ENCODE data around the gene SLC25A21.
"Not testable (repeated sequence)": the region's sequence is repeated elsewhere in the genome, so short reads cannot be mapped to it uniquely, and the experiment has no call there.

Gene SLC25A21

GRCh38 chr14:36817071-36817930 is 355.1 kb downstream of the SLC25A21 start:
- DNase-seq (ENCODE audit: extremely low read depth, low read depth): no peak
- TF ChIP-seq CTCF (IDR thresholded peaks at IDR 0.05; ENCODE audit: low read depth, low read length, missing control alignments): no peak
- no peak overlapping the region for H3K4me3 ChIP-seq (replicated peaks; ENCODE audit: low read depth, low read length)

DNA sequence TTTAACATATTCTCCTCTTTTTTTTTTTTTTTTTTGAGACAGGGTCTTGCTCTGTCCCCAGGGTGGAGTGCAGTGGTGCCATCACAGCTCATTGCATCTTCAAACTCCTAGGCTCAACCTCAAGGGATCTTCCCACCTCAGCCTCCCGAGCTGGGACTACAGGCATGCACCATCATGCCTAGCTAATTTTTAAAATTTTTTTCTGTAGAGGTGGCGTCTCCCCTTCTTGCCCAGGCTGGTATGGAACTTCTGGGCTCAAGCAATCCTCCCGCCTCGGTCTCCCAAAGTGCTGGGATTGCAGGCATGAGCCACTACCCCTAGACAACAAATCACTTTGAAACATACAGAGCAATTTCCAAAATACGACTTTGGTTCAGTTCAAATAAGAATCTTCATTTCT is 355.9 kb downstream of the SLC25A21 start:
- TF ChIP-seq CTCF (IDR thresholded peaks at IDR 0.05; ENCODE audit: low read depth, low read length, missing control alignments): no peak
- H3K4me3 ChIP-seq (replicated peaks; ENCODE audit: low read depth, low read length): no peak overlapping the region
- DNase-seq (ENCODE audit: extremely low read depth, low read depth): no peak

GRCh38 chr14:36814783-36815182 is 357.6 kb downstream of the SLC25A21 start:
- not testable (repeated sequence) for DNase-seq (ENCODE audit: extremely low read depth, low read depth); H3K4me3 ChIP-seq (replicated peaks; ENCODE audit: low read depth, low read length)

DNA sequence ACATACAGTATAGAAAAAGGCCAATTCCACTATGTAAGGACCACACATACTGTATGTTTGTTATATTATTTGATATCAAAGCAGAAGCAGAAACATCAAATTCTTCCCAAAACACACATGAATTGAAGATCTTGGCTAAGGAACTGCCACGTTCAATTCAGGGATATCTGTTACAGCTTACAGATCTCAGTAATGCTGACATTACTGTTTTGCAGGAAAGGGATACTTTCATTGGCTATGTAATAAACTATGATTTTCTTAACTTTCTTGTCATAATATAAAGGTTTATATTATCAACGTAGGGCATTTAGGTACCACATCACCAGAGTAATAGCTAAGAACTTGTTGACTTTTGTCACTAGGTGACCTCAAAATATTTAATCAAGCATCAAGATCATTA is 362.2 kb downstream of the SLC25A21 start:
- no peak overlapping the region for H3K4me3 ChIP-seq (replicated peaks; ENCODE audit: low read depth, low read length)
- no peak for TF ChIP-seq CTCF (IDR thresholded peaks at IDR 0.05; ENCODE audit: low read depth, low read length, missing control alignments)
- DNase-seq (ENCODE audit: extremely low read depth, low read depth): no peak

DNA sequence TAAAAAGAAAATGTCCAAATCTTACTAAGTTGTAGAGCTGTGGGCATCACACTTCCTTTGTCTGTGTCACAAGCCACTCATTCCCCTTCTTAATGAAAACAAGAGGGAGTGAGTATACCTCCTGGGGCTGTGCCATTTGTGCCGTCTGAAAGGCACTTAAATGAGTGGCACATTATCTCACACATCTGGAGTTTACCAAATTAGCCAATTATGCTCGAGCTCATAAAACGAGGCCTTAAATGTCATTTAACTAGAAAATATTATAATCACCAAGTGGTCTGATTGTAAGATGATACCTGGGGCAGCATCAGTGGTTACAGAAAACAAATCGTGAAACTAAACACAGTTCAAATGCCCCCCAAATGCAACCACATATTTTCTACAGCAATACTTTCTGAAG is 364.7 kb downstream of the SLC25A21 start:
- no peak for DNase-seq (ENCODE audit: extremely low read depth, low read depth)
- no peak for TF ChIP-seq CTCF (IDR thresholded peaks at IDR 0.05; ENCODE audit: low read depth, low read length, missing control alignments)
- H3K4me3 ChIP-seq (replicated peaks; ENCODE audit: low read depth, low read length): no peak overlapping the region

- no peak for TF ChIP-seq CTCF (IDR thresholded peaks at IDR 0.05; ENCODE audit: low read depth, low read length, missing control alignments)
- no peak overlapping the region for H3K4me3 ChIP-seq (replicated peaks; ENCODE audit: low read depth, low read length)
- DNase-seq (ENCODE audit: extremely low read depth, low read depth): no peak
These were observed 367.3 kb downstream of the SLC25A21 start for GRCh38 chr14:36805131-36805559.

DNA sequence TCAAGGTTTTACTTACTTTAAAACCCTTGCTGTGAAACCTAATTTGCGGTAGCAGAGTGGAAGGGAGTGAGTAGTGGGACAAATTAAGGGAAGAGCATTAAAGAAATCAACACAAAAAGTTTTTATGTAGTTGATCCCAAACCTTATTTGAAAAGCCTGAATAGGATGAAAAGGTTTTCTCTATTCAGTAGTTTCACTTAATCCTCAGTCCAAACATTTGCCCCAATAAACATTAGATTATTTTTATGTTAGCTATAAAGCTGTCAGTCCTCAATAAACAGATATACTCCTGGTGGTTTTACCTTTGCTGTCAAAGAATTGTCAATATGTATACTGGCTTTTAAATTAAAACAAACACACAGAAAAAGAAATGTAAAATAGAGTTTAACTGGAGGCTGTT is 374.8 kb downstream of the SLC25A21 start:
- H3K4me3 ChIP-seq (replicated peaks; ENCODE audit: low read depth, low read length): no peak overlapping the region
- TF ChIP-seq CTCF (IDR thresholded peaks at IDR 0.05; ENCODE audit: low read depth, low read length, missing control alignments): no peak
- no peak for DNase-seq (ENCODE audit: extremely low read depth, low read depth)

All from HFF-Myc (cell line).